Measurements from ENCODE around the gene RPL39L.

The RPL39L gene

GRCh38 chr3:187186375-187186774, 47.1 kb upstream of the RPL39L start:
- no peaks in the 10 kb centered on the region for H3K36me3 ChIP-seq (ENCODE audit: insufficient read depth, low read length)
- H4K20me1 ChIP-seq (ENCODE audit: insufficient read depth, low read length), result no peaks in the 10 kb centered on the region
- H2AFZ ChIP-seq (ENCODE audit: low read depth, low read length), result no peak overlapping the region
- H3K4me2 ChIP-seq (ENCODE audit: insufficient read depth, low read length), result no peak overlapping the region
- no peak for ATAC-seq (ENCODE audit: insufficient read depth, low read depth)
- H3K27me3 ChIP-seq (ENCODE audit: insufficient read depth, low read length, poor library complexity), result peaks cover 3% of the 10 kb centered on the region
- no peak overlapping the region for H3K4me3 ChIP-seq (ENCODE audit: low read depth in 1 of 2, low read length in 2 of 2)
- H3K79me2 ChIP-seq (ENCODE audit: insufficient read depth, low read length), result no peaks in the 10 kb centered on the region
- no peak for DNase-seq
- no peak overlapping the region for H3K9ac ChIP-seq (ENCODE audit: low read depth, low read length)
- H3K27ac ChIP-seq (ENCODE audit: low read length), result no peak overlapping the region
- H3K9me3 ChIP-seq (ENCODE audit: insufficient read depth, low read length, severe bottlenecking), result no peaks in the 10 kb centered on the region
- H3K4me1 ChIP-seq (ENCODE audit: insufficient read depth, low read length), result no peaks in the 10 kb centered on the region
- TF ChIP-seq EZH2 (IDR thresholded peaks at IDR 0.05; ENCODE audit: borderline replicate concordance, low read depth, low read length, severe bottlenecking) (no peak), CTCF (IDR thresholded peaks at IDR 0.05; ENCODE audit: borderline replicate concordance, extremely low read depth, low read length, poor library complexity, severe bottlenecking) (no peak)

- Histone ChIP-seq H3K79me2 (ENCODE audit: insufficient read depth, low read length) (no peaks in the 10 kb centered on the region), H3K4me2 (ENCODE audit: insufficient read depth, low read length) (no peak overlapping the region)
- TF ChIP-seq EZH2 (IDR thresholded peaks at IDR 0.05; ENCODE audit: borderline replicate concordance, low read depth, low read length, severe bottlenecking), result no peak
- no peak for TF ChIP-seq CTCF (IDR thresholded peaks at IDR 0.05; ENCODE audit: borderline replicate concordance, extremely low read depth, low read length, poor library complexity, severe bottlenecking)
Observed at GRCh38 chr3:187185759-187186158, 46.5 kb upstream of the RPL39L start.

GRCh38 chr3:187183903-187184302, 44.6 kb upstream of the RPL39L start:
- no peak overlapping the region for H3K9ac ChIP-seq (ENCODE audit: low read depth, low read length)
- no peak overlapping the region for H3K4me2 ChIP-seq (ENCODE audit: insufficient read depth, low read length)

More at GRCh38 chr3:187185759-187186158, 46.5 kb upstream of the RPL39L start:
- Histone ChIP-seq H3K27me3 (ENCODE audit: insufficient read depth, low read length, poor library complexity) (peaks cover 3% of the 10 kb centered on the region), H3K9ac (ENCODE audit: low read depth, low read length) (no peak overlapping the region), H3K4me1 (ENCODE audit: insufficient read depth, low read length) (no peaks in the 10 kb centered on the region), H3K9me3 (ENCODE audit: insufficient read depth, low read length, severe bottlenecking) (no peaks in the 10 kb centered on the region), H3K36me3 (ENCODE audit: insufficient read depth, low read length) (no peaks in the 10 kb centered on the region), H3K4me3 (ENCODE audit: low read depth in 1 of 2, low read length in 2 of 2) (no peak overlapping the region), H2AFZ (ENCODE audit: low read depth, low read length) (no peak overlapping the region), H3K27ac (ENCODE audit: low read length) (no peak overlapping the region), H4K20me1 (ENCODE audit: insufficient read depth, low read length) (no peaks in the 10 kb centered on the region)
- ATAC-seq (ENCODE audit: insufficient read depth, low read depth) (no peak), DNase-seq (no peak)

More at GRCh38 chr3:187183903-187184302, 44.6 kb upstream of the RPL39L start:
- Histone ChIP-seq H4K20me1 (ENCODE audit: insufficient read depth, low read length) (no peaks in the 10 kb centered on the region), H3K4me3 (ENCODE audit: low read depth in 1 of 2, low read length in 2 of 2) (no peak overlapping the region), H3K79me2 (ENCODE audit: insufficient read depth, low read length) (no peaks in the 10 kb centered on the region), H3K4me1 (ENCODE audit: insufficient read depth, low read length) (no peaks in the 10 kb centered on the region), H3K27ac (ENCODE audit: low read length) (no peak overlapping the region), H3K9me3 (ENCODE audit: insufficient read depth, low read length, severe bottlenecking) (no peaks in the 10 kb centered on the region), H3K27me3 (ENCODE audit: insufficient read depth, low read length, poor library complexity) (peaks cover 3% of the 10 kb centered on the region), H3K36me3 (ENCODE audit: insufficient read depth, low read length) (no peaks in the 10 kb centered on the region), H2AFZ (ENCODE audit: low read depth, low read length) (no peak overlapping the region)
- no peak for TF ChIP-seq EZH2 (IDR thresholded peaks at IDR 0.05; ENCODE audit: borderline replicate concordance, low read depth, low read length, severe bottlenecking)
- TF ChIP-seq CTCF (IDR thresholded peaks at IDR 0.05; ENCODE audit: borderline replicate concordance, extremely low read depth, low read length, poor library complexity, severe bottlenecking), result no peak
- DNase-seq, result no peak
- ATAC-seq (ENCODE audit: insufficient read depth, low read depth), result no peak
